SK-N-MC (cell line): ENCODE measurements around the gene COX7A2.

Experiments used
- DNase-seq: peaks from one replicate; pipeline ENCODE4 v3.0.0-alpha.2; 2011; ENCODE audit warnings: low read depth, low spot score
- H3K27ac ChIP-seq: fragments of 200-600 bp; sonication (generic); 2 replicates; pipeline ENCODE4 v1.5.1; 2016; ENCODE audit warnings: mixed run types
- H3K36me3 ChIP-seq: fragments of 200-600 bp; sonication (generic); 2 replicates; pipeline ENCODE4 v1.6.1; 2017; ENCODE audit warnings: antibody characterized with exemption, low read length, mixed read lengths; ENCODE audit not compliant: insufficient read depth
- H3K4me3 ChIP-seq: fragments of 200-600 bp; sonication (generic); 2 replicates; pipeline ENCODE4 v1.5.1; 2016
- H3K9ac ChIP-seq: fragments of 200-600 bp; sonication (generic); 2 replicates; pipeline ENCODE4 v1.8.0; 2017; ENCODE audit warnings: mixed run types, mixed read lengths; ENCODE audit not compliant: insufficient read length
- H3K9me3 ChIP-seq: fragments of 200-600 bp; sonication (generic); 2 replicates; pipeline ENCODE4 v1.6.1; 2017; ENCODE audit warnings: low read depth, mild to moderate bottlenecking, antibody characterized with exemption, low read length, moderate library complexity, mixed read lengths
- EZH2 ChIP-seq: fragments of 200-600 bp; sonication (generic); IDR thresholded peaks from one replicate; pipeline ENCODE4 v1.6.1; 2017; ENCODE audit warnings: antibody characterized with exemption
- FOXP2 ChIP-seq: optimal IDR thresholded peaks from 2 replicates; pipeline ENCODE3; 2011; ENCODE audit warnings: mild to moderate bottlenecking, moderate library complexity; ENCODE audit not compliant: insufficient read depth; ENCODE audit errors: extremely low read length, control extremely low read depth
- POLR2AphosphoS5 ChIP-seq: IDR thresholded peaks from 2 replicates; pipeline ENCODE4 v1.6.1; 2012; ENCODE audit warnings: mild to moderate bottlenecking, low read depth, low read length, borderline replicate concordance

The COX7A2 gene

DNA sequence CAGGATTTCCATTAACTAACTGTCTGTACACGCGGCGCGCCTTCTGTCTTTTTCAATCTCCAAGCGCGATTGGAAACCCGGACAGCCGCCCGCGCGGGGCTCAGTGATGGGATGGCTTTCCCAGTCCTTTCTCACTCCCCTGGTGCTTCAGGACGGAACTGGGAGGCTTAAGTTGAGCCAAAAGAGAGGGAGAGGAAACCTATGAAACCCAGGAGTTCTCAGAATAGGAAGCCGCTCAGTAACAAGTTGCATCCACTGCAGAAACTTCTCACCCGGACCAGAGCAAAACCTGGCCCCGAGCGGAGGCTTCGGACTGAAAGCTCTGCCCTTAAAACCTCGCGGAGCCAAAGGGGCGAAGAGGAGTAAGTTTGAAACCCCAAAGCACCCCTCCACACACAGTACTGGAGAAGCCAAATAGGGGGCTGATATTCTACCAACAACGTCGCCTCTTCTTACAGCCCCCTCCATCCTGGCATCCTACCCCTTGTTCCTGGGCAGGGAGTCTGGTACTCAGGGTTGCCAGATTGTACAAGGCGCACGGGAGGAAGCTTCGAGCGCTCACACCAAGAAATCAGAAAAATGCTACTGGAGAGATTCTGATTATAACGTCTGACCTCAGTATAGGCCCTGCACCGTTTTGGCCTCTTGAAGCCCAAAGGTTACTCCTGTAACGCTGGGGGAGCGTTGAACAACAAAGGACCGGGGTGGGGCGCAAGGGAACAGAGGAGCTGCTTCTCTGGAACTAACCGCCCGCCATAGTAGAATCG lies 36.8 kb downstream of the COX7A2 start:
- Histone ChIP-seq H3K4me3 (peak overlapping the region; percentile 73), H3K9me3 (no peaks in the 10 kb centered on the region), H3K36me3 (no peaks in the 10 kb centered on the region), H3K27ac (no peak overlapping the region), H3K9ac (no peak overlapping the region)
- TF ChIP-seq EZH2 (no peak), POLR2AphosphoS5 (no peak), FOXP2 (no peak)
- DNase-seq, result no peak

DNA sequence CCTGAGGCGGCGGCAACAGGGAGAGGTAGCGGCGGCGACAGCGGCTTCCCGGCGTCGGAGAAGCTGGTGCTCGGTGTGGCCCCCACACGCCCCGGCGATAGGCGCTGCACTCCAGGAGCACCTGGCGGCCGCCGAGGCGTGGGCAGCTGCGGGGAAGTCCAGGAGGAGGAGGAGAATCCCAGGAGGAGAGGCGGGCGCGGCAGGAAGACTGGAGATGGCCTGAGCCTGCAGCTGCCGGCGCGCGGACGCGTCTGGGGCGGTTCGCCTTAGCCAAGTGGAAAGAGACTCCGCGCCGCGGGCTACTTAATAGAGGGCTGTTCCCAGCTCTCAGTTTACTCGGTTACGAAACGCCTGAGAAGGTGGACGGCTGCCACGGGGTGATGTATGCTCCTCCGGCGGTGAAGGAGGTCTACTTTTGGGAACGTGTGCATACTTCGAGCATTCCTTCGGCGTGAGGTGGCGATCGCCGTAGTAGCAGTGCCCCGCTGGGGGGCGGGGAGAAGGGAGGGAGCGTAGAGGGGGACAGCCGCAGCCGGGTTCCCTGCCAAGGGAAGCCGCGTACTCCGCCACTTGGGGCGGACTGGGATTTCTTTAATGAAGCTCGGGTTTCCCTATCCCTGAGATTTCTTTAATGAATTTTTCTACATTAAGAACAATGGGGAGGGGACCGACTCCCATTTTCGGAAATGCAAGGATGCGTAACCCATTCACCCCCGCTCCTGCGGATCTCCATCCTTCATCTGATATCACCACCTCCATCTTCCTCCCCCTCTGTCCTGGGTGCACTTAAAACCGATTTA lies 37.6 kb downstream of the COX7A2 start, which contains the start of gene COL12A1:
TSS of gene COL12A1 (minus strand) at position 278 of the 800 bp plus-strand sequence. CDS start 3,261 bp downstream, outside the sequence.
- H3K9ac ChIP-seq, result no peak within 1 kb of the TSS
- peak within 1 kb of the TSS; percentile 73 for H3K4me3 ChIP-seq
- H3K36me3 ChIP-seq, result no peaks in the 10 kb centered on the region
- no peak for TF ChIP-seq POLR2AphosphoS5
- no peak for TF ChIP-seq EZH2
- no peak for TF ChIP-seq FOXP2
- H3K27ac ChIP-seq, result no peak within 1 kb of the TSS
- DNase-seq, result no peak
- no peaks in the 10 kb centered on the region for H3K9me3 ChIP-seq

DNA sequence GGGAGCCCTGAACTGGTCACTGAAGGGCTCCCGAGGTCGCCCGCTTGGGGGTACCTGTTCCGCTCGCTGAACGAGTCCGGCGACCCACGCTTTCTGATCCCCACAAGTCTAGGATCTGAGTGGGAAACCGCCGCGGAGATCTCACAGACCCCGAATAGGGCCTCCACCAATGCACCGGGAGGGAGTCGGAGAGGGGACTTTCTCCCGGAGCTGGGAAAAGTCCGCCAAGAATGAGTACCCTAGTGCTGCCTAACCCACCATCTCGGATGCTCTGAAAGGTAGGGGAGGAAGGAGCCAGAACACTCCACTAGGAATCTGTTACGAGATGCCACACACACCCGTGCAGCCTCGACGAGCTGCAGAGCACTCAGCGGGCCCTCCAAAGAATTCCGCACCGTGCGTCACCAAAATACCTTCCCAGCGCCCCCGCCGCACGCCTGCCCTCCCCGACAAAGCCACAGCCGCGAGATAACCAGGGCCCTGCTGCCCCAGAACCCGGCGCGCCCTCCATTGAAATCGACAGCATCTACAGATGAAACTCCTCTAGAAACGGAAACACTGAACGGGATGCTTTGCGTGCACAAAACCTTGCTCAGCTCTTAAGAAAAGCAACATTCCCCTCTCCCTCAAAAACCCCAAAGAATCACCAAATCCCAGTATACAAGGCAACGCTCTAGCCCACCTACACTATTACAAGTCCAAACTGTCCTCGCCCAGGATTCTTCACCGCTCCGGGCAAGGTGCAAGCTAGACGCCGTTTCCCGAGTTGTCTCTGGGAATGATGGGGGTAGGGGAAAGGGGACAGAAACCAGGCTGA lies 38.4 kb downstream of the COX7A2 start:
- Histone ChIP-seq H3K27ac (no peak overlapping the region), H3K36me3 (no peaks in the 10 kb centered on the region), H3K9ac (no peak overlapping the region), H3K9me3 (no peaks in the 10 kb centered on the region), H3K4me3 (peak overlapping the region; percentile 73)
- DNase-seq, result no peak
- TF ChIP-seq FOXP2 (no peak), EZH2 (no peak), POLR2AphosphoS5 (no peak)

- no peaks in the 10 kb centered on the region for H3K9me3 ChIP-seq
- H3K4me3 ChIP-seq, result peak overlapping the region; percentile 73
- no peak overlapping the region for H3K27ac ChIP-seq
- DNase-seq, result peak; percentile 59
- no peak overlapping the region for H3K9ac ChIP-seq
- H3K36me3 ChIP-seq, result no peaks in the 10 kb centered on the region
- no peak for TF ChIP-seq FOXP2
- TF ChIP-seq POLR2AphosphoS5, result no peak
These were observed 39.2 kb downstream of the COX7A2 start for GRCh38 chr6:75204217-75204958.

- peak overlapping the region; percentile 73 for H3K4me3 ChIP-seq
These were observed 39.9 kb downstream of the COX7A2 start for GRCh38 chr6:75203721-75204120.

DNA sequence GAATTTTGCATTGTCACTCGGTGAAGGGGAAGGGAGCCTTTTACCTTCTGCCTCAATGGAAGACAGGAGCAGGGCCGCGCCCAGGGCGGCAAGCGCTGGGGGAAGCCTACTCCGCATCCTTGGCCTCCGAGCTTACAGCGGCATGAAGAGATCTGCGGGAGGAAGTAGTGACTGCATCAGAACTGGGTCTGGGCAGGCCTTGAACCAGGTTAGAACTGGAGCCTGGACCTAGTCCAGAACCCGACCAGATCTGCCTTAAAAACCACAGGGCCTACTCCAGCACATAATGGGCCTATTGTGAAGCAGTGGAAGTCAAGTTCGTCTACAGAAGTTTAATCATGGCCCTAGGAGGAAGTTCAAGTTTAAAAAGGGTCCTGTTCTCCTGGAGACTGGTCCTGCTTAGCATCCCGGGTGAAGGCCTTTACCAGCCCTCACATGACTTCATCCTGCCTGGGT lies 40.9 kb downstream of the COX7A2 start:
- TF ChIP-seq EZH2 (no peak), FOXP2 (no peak), POLR2AphosphoS5 (no peak)
- Histone ChIP-seq H3K27ac (no peak overlapping the region), H3K4me3 (no peak overlapping the region), H3K9me3 (no peaks in the 10 kb centered on the region), H3K36me3 (no peaks in the 10 kb centered on the region), H3K9ac (no peak overlapping the region)
- DNase-seq, result no peak

More at GRCh38 chr6:75203721-75204120, 39.9 kb downstream of the COX7A2 start:
- no peaks in the 10 kb centered on the region for H3K9me3 ChIP-seq
- TF ChIP-seq POLR2AphosphoS5 (no peak), EZH2 (no peak), FOXP2 (no peak)
- no peak overlapping the region for H3K9ac ChIP-seq
- no peak for DNase-seq
- no peaks in the 10 kb centered on the region for H3K36me3 ChIP-seq
- no peak overlapping the region for H3K27ac ChIP-seq

DNA sequence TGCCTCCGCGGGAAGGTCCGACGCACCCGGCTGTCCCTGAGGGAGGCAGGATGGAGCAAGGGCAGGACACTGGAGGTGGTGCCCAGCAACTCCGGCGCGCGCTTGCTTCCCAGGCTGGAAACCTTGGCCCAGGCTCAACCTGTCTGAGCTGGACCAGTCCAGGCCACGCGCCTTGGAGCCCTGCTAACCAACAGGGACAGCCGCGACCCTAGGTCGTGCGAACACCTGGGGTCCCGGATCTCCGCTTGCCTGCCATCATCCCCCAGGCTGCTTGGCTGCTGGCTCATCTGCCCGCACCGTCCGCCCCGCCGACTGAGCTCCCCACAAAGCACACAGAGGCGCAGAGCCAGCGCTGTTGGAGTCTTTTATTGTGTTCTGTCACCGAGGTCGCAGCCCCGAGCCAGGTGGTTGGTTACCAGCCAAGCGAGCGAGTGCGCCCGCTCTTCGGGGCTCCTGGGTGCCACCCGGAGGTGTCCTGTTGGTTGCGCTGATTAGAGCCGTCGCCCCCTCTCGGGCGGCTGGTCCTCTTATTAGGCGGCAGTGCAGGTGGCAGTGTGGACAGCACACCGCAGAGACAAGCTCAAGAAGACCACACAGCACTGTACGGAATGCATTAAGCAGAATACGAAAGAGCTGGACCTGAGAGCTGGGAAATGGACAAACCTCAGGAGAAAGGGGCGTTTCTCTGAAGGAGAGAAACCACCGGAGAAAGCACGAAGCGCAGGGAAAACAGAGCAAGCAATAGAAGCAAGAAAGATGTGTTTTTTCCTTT lies 41.5 kb downstream of the COX7A2 start:
- TF ChIP-seq EZH2, result no peak
- no peak for TF ChIP-seq POLR2AphosphoS5
- no peak for TF ChIP-seq FOXP2
- H3K27ac ChIP-seq, result no peak overlapping the region
- no peak overlapping the region for H3K4me3 ChIP-seq
- no peak for DNase-seq
- H3K9me3 ChIP-seq, result no peaks in the 10 kb centered on the region
- no peaks in the 10 kb centered on the region for H3K36me3 ChIP-seq
- H3K9ac ChIP-seq, result no peak overlapping the region
